Lung (tissue), 16 donors: ENCODE data around the gene SLC2A4. TPM values are rescaled to one million over a fixed set of nuclear protein-coding genes. Genes with fewer than 3 reads are reported as not detected.

ENCODE experiments used
- ATAC-seq: fragments of 200-7000 bp; cut with Tn5 transposase; one replicate; pipeline ENCODE4 v1.9.1; 2020; ENCODE audit warnings: moderate number of reproducible peaks; ENCODE audit not compliant: insufficient read depth, low FRiP score
- DNase-seq, 3 donors: peaks; one replicate each; pipeline ENCODE4 v3.0.0-alpha.2; 2013 to 2017
- H3K27ac ChIP-seq, 2 donors: one replicate each; pipeline ENCODE4 v1.5.1; 2013; ENCODE audit warnings: mild to moderate bottlenecking in 2 of 2, moderate library complexity in 2 of 2, control low read depth in 1 of 2, inconsistent platforms in 1 of 2, low read depth in 1 of 2, low read length in 1 of 2
- H3K27me3 ChIP-seq, 3 donors: one replicate each; pipeline ENCODE4 v1.5.1; 2013; ENCODE audit warnings: low read length in 2 of 3; ENCODE audit not compliant: control insufficient read depth in 3 of 3, insufficient read depth in 3 of 3
- H3K36me3 ChIP-seq, 4 donors: one replicate each; pipeline ENCODE4 v1.5.1; 2013; ENCODE audit warnings: low read length in 4 of 4, mild to moderate bottlenecking in 1 of 4, moderate library complexity in 1 of 4; ENCODE audit not compliant: control insufficient read depth in 4 of 4, insufficient read depth in 4 of 4
- H3K4me1 ChIP-seq, 5 donors: one replicate each; pipeline ENCODE4 v1.5.1; 2013; ENCODE audit warnings: low read length in 5 of 5, mild to moderate bottlenecking in 2 of 5, moderate library complexity in 1 of 5; ENCODE audit not compliant: control insufficient read depth in 5 of 5, insufficient read depth in 5 of 5
- H3K4me3 ChIP-seq: one replicate; pipeline ENCODE4 v1.5.1; 2013; ENCODE audit warnings: mild to moderate bottlenecking, control low read depth, moderate library complexity
- H3K9ac ChIP-seq, 2 donors: one replicate each; pipeline ENCODE4 v1.5.1; 2013; ENCODE audit warnings: low read length in 2 of 2, control low read depth in 1 of 2; ENCODE audit not compliant: insufficient read depth in 1 of 2
- H3K9me3 ChIP-seq, 4 donors: one replicate each; pipeline ENCODE4 v1.5.1; 2013; ENCODE audit warnings: low read length in 3 of 4, mild to moderate bottlenecking in 1 of 4, moderate library complexity in 1 of 4; ENCODE audit not compliant: control insufficient read depth in 4 of 4, insufficient read depth in 3 of 4
- CTCF ChIP-seq: IDR thresholded peaks from 2 replicates; pipeline ENCODE4 v1.5.1; 2012; ENCODE audit warnings: mild to moderate bottlenecking; ENCODE audit errors: control extremely low read depth, extremely low read depth
- whole genome bisulfite sequencing, 2 donors: extraction: QIAGEN DNeasy Blood & Tissue Kit; methylation state at CpG; one replicate each; pipeline ENCODE4 v1.1.7; 2013; 5-methylcytosine and 5-hydroxymethylcytosine counted together
- long read RNA-seq, 5 donors: transcript quantifications; one replicate each; lab custom pipeline, GENCODE V29; 2026
- polyA plus RNA-seq, 2 donors: library from polyadenylated mRNA; stranded (reverse); fragments of 200-250 nt; gene quantifications; one replicate each; pipeline ENCODE4 v1.2.1, GENCODE V29; 2013
- total RNA-seq, 2 donors: library from RNA; depleted of rRNA in 1 of 2; stranded (reverse); fragments of >200 nt in 1 of 2; gene quantifications; one replicate each; pipeline ENCODE4 v1.2.1, GENCODE V29; 2014 to 2021
- donor health status: control.
- donor health status: control.
- donor health status: Bipolar disorder and iron deficiency.
- donor health status: healthy.
- donor health status: DM: yes; HTN: yes; CAD: no.

The SLC2A4 gene
- total RNA-seq (1 to 10 TPM; 1.2 to 2.0 TPM), polyA plus RNA-seq (1 to 10 TPM; 1.1 to 1.3 TPM)
- long read RNA-seq, donor 1, partial matches to known transcripts: 0 of 1 reads
- long read RNA-seq, donor 1, other reads (novel, unspliced or antisense): 0 of 1 reads
- long read RNA-seq, donor 2: 0 reads
- long read RNA-seq, donor 3: 0 reads
- long read RNA-seq, donor 4: 0 reads
- long read RNA-seq, donor 5: 0 reads

- Histone ChIP-seq H3K4me3 (peak within 1 kb of the TSS; percentile 27), H3K9ac (no peak within 1 kb of the TSS), H3K36me3 (no peaks in the 10 kb centered on the region), H3K4me1 (peaks cover 0 to 21% (median 4%) of the 10 kb centered on the region in 5 donors), H3K9me3 (no peaks in the 10 kb centered on the region), H3K27me3 (peaks cover 0 to 8% (median 0%) of the 10 kb centered on the region in 3 donors), H3K27ac (peak within 1 kb of the TSS; percentile 86 to 88)
- ATAC-seq (peak; percentile 91), DNase-seq (peak; percentile 93 to 94 (median 94))
- no peak for TF ChIP-seq CTCF
- WGBS, 2 donors: 1% methylated on average over 56 to 71 of the region's 71 CpGs
Measured at GRCh38 chr17:7281074-7281952, at the start of gene SLC2A4. Gene SLC2A4 (plus strand): TSS chr17:7281718. CDS start chr17:7281935, 217 bp downstream.

- Histone ChIP-seq H3K27ac (no peak overlapping the region), H3K4me1 (peaks cover 3 to 25% (median 4%) of the 10 kb centered on the region in 5 donors), H3K4me3 (no peak overlapping the region), H3K36me3 (peaks cover 0 to 43% (median 38%) of the 10 kb centered on the region in 4 donors), H3K27me3 (no peaks in the 10 kb centered on the region), H3K9ac (no peak overlapping the region), H3K9me3 (no peaks in the 10 kb centered on the region)
- TF ChIP-seq CTCF: no peak
- ATAC-seq: no peak
- DNase-seq: no peak
- WGBS, 2 donors: 80 to 90% methylated on average over 5 of the region's 5 CpGs
Measured at GRCh38 chr17:7232114-7232513, 49.4 kb upstream of the SLC2A4 start.

- Histone ChIP-seq H3K4me3 (peak overlapping the region; percentile 76), H3K27me3 (no peaks in the 10 kb centered on the region), H3K36me3 (peaks cover 0 to 32% (median 28%) of the 10 kb centered on the region in 4 donors), H3K9me3 (no peaks in the 10 kb centered on the region), H3K9ac (peak overlapping the region; percentile 65 to 90), H3K27ac (peak overlapping the region; percentile 84 to 85), H3K4me1 (peaks cover 4 to 30% (median 9%) of the 10 kb centered on the region in 5 donors)
- no peak for DNase-seq
- TF ChIP-seq CTCF: no peak
- ATAC-seq: no peak
- 1 to 2% methylated on average over 9 of the region's 9 CpGs for WGBS, 2 donors
Measured at GRCh38 chr17:7233701-7234082, 47.8 kb upstream of the SLC2A4 start.
